NCI-H226 (cell line): ENCODE results near the gene EPM2AIP1.
"Not testable (repeated sequence)": the region's sequence is repeated elsewhere in the genome, so short reads cannot be mapped to it uniquely, and the experiment has no call there.

ENCODE experiments used
- DNase-seq: peaks from one replicate; pipeline ENCODE4 v3.0.0-alpha.2; 2015

EPM2AIP1 gene

GRCh38 chr3:36991923-36992805 is 767 bp downstream of the EPM2AIP1 start:
- peak; percentile 25 for DNase-seq

- DNase-seq: no peak
Measured at GRCh38 chr3:36991147-36991546, 1.8 kb downstream of the EPM2AIP1 start.

GRCh38 chr3:36989568-36989967 is 3.4 kb downstream of the EPM2AIP1 start:
- no peak for DNase-seq

- no peak for DNase-seq
Measured at GRCh38 chr3:36989005-36989404, 3.9 kb downstream of the EPM2AIP1 start.

GRCh38 chr3:36988356-36988755 is 4.6 kb downstream of the EPM2AIP1 start:
- no peak for DNase-seq

- no peak for DNase-seq
Measured at GRCh38 chr3:36981006-36981405, 11.9 kb downstream of the EPM2AIP1 start.

- DNase-seq: no peak
Measured at GRCh38 chr3:36973139-36973538, 19.8 kb downstream of the EPM2AIP1 start.

- no peak for DNase-seq
Measured at GRCh38 chr3:36972163-36972562, 20.8 kb downstream of the EPM2AIP1 start.

GRCh38 chr3:36969540-36970432 is 23.1 kb downstream of the EPM2AIP1 start:
- DNase-seq: peak; percentile 95

- no peak for DNase-seq
Measured at GRCh38 chr3:36969085-36969484, 23.8 kb downstream of the EPM2AIP1 start.

GRCh38 chr3:36965440-36965839 is 27.5 kb downstream of the EPM2AIP1 start:
- DNase-seq: no peak

GRCh38 chr3:36964817-36965216 is 28.1 kb downstream of the EPM2AIP1 start:
- no peak for DNase-seq

GRCh38 chr3:36964331-36964730 is 28.6 kb downstream of the EPM2AIP1 start:
- no peak for DNase-seq

- DNase-seq: not testable (repeated sequence)
Measured at GRCh38 chr3:36963008-36963407, 29.9 kb downstream of the EPM2AIP1 start.

GRCh38 chr3:36960502-36960901 is 32.4 kb downstream of the EPM2AIP1 start:
- DNase-seq: no peak

- DNase-seq: no peak
Measured at GRCh38 chr3:36959821-36960220, 33.1 kb downstream of the EPM2AIP1 start.

- peak; percentile 88 for DNase-seq
Measured at GRCh38 chr3:36957862-36958686, 34.9 kb downstream of the EPM2AIP1 start.

- no peak for DNase-seq
Measured at GRCh38 chr3:36957063-36957462, 35.9 kb downstream of the EPM2AIP1 start.

- no peak for DNase-seq
Measured at GRCh38 chr3:36956155-36956554, 36.8 kb downstream of the EPM2AIP1 start.

GRCh38 chr3:36954452-36955134 is 38.3 kb downstream of the EPM2AIP1 start:
- DNase-seq: peak; percentile 64

GRCh38 chr3:36947814-36948213 is 45.1 kb downstream of the EPM2AIP1 start:
- DNase-seq: not testable (repeated sequence)

- no peak for DNase-seq
Measured at GRCh38 chr3:36945333-36945980, 47.5 kb downstream of the EPM2AIP1 start.
